T-helper 1 cell treated with Interleukin-12 subunit alpha and Interleukin-12 subunit beta and Interleukin-4 antibody, amounts not matched to agents 30 ng/mL and 1 ng/mL, for 36 hours (primary cell): ENCODE measurements around the gene RRP1. TPM values are rescaled to one million over a fixed set of nuclear protein-coding genes. Genes with fewer than 3 reads are reported as not detected.

Experiments used
- total RNA-seq: library from RNA; stranded (reverse); gene quantifications from 2 replicates; pipeline ENCODE4 v1.2.3, GENCODE V29; 2022

The RRP1 gene
- total RNA-seq, 1 donor from 2014 or later: 28.4 TPM

Other genes with a start within 250 kb of the RRP1 start
- gene HSF2BP, start 130.1 kb upstream of the RRP1 start, total RNA-seq: 0.44 and 0.71 TPM in 2 replicates
- gene RRP1B, start 130.0 kb upstream of the RRP1 start, total RNA-seq: 45.6 and 47.6 TPM in 2 replicates
- gene PDXK, start 70.4 kb upstream of the RRP1 start, total RNA-seq: 95.8 and 102 TPM in 2 replicates
- gene CSTB, start 13.3 kb upstream of the RRP1 start, total RNA-seq: 64.3 and 67.4 TPM in 2 replicates
- 124 and 135 TPM in 2 replicates for gene AGPAT3, start 75.6 kb downstream of the RRP1 start, total RNA-seq
- gene TRAPPC10, start 222.7 kb downstream of the RRP1 start, total RNA-seq: 97.1 and 107 TPM in 2 replicates